Osteoblast (primary cell): ENCODE measurements around the gene ANKRD6. TPM values are rescaled to one million over a fixed set of nuclear protein-coding genes. Genes with fewer than 3 reads are reported as not detected.

ENCODE experiments used
- DNase-seq: peaks from one replicate; pipeline ENCODE4 v3.0.0; 2011; ENCODE audit warnings: low spot score, mixed read lengths; ENCODE audit not compliant: insufficient read length; ENCODE audit errors: missing footprints
- H2AFZ ChIP-seq: 2 replicates; pipeline ENCODE4 v1.6.0; 2011; ENCODE audit warnings: mild to moderate bottlenecking, low read length
- H3K27ac ChIP-seq: 2 replicates; pipeline ENCODE4 v1.5.1; 2011; ENCODE audit warnings: mild to moderate bottlenecking, low read depth, low read length, moderate library complexity
- H3K27me3 ChIP-seq: 2 replicates; pipeline ENCODE4 v1.6.0; 2012; ENCODE audit warnings: mild to moderate bottlenecking, control low read depth, inconsistent platforms, low read length, moderate library complexity; ENCODE audit not compliant: insufficient read depth
- H3K36me3 ChIP-seq: 2 replicates; pipeline ENCODE4 v1.5.1; 2011; ENCODE audit warnings: mild to moderate bottlenecking, low read length, control low read depth, moderate library complexity; ENCODE audit not compliant: insufficient read depth
- H3K4me1 ChIP-seq: 2 replicates; pipeline ENCODE4 v1.5.1; 2011; ENCODE audit warnings: mild to moderate bottlenecking, low read length, control low read depth, moderate library complexity; ENCODE audit not compliant: insufficient read depth
- H3K4me2 ChIP-seq: 2 replicates; pipeline ENCODE4 v1.6.0; 2011; ENCODE audit warnings: mild to moderate bottlenecking, low read length; ENCODE audit not compliant: insufficient read depth
- H3K4me3 ChIP-seq: fragments of 200-600 bp; sonication (generic); 3 replicates; pipeline ENCODE4 v1.5.1; 2012; ENCODE audit warnings: mild to moderate bottlenecking, low read length, inconsistent platforms; ENCODE audit not compliant: insufficient read depth
- H3K79me2 ChIP-seq: 2 replicates; pipeline ENCODE4 v1.6.0; 2012; ENCODE audit warnings: mild to moderate bottlenecking, low read length, control low read depth, inconsistent platforms; ENCODE audit not compliant: insufficient read depth
- H3K9me3 ChIP-seq: 2 replicates; pipeline ENCODE4 v1.5.1; 2011; ENCODE audit warnings: low read depth, low read length, control low read depth
- H4K20me1 ChIP-seq: 2 replicates; pipeline ENCODE4 v1.6.0; 2012; ENCODE audit warnings: mild to moderate bottlenecking, low read length, control low read depth; ENCODE audit not compliant: insufficient read depth
- total RNA-seq: library from RNA; depleted of rRNA; stranded (reverse); fragments of >200 nt; gene quantifications from 2 replicates; pipeline ENCODE4 v1.2.3, GENCODE V29; 2012
- TF ChIP-seq, protein P1 (sequence below): IDR thresholded peaks from 2 replicates; pipeline ENCODE4 v1.5.1; 2011; ENCODE audit warnings: mild to moderate bottlenecking, low read depth, low read length, moderate library complexity; ENCODE audit errors: extremely low read depth

The ANKRD6 gene
- total RNA-seq, 1 donor = 11.2 TPM

DNA sequence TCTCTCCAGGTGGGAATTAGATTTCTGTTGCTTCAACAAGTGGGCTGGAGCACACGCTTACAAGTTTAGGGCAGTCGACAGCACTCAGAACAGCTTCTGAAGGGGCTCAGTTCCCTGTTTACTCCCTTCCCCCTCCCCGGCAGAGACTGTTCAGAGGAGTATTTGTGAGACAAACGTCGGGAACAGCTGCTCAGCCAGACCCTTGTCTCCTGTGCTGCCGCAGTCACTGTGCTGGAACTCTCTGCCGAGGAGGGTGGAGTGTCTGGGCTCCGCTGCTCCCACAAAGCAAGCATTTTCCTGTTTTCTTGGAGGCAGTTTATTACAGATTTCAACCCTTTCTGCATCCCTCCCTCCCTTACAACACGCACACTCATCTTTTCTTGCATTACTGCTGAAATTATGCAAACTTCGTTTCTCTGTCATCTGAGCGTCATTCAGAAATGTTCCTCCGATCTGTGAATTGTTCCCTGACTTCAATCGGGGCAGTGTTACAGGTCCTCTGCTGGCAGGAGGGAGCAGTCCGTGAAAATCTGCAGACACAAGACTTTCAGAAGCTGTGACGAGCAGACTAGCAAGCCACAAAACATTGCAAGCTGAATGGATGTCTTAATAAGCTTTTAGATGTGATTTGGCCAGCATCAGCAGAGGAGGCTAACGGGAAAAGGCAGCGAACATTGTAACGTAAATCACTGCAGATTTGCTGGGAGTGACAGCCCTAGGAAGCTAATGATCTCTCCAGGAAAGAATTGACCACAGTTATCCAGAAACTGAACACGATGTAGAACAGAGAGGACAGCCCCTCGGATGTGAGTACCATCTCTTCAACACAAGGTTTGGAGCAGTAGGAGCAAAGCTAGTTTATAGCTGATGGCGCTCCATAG, 129.4 kb downstream of the ANKRD6 start:
- H3K4me3 ChIP-seq = no peak overlapping the region
- no peak overlapping the region for H2AFZ ChIP-seq
- H3K36me3 ChIP-seq = no peaks in the 10 kb centered on the region
- no peaks in the 10 kb centered on the region for H3K9me3 ChIP-seq
- no peaks in the 10 kb centered on the region for H3K79me2 ChIP-seq
- no peak for DNase-seq
- no peaks in the 10 kb centered on the region for H4K20me1 ChIP-seq
- H3K27ac ChIP-seq = no peak overlapping the region
- TF ChIP-seq, protein P1, sequence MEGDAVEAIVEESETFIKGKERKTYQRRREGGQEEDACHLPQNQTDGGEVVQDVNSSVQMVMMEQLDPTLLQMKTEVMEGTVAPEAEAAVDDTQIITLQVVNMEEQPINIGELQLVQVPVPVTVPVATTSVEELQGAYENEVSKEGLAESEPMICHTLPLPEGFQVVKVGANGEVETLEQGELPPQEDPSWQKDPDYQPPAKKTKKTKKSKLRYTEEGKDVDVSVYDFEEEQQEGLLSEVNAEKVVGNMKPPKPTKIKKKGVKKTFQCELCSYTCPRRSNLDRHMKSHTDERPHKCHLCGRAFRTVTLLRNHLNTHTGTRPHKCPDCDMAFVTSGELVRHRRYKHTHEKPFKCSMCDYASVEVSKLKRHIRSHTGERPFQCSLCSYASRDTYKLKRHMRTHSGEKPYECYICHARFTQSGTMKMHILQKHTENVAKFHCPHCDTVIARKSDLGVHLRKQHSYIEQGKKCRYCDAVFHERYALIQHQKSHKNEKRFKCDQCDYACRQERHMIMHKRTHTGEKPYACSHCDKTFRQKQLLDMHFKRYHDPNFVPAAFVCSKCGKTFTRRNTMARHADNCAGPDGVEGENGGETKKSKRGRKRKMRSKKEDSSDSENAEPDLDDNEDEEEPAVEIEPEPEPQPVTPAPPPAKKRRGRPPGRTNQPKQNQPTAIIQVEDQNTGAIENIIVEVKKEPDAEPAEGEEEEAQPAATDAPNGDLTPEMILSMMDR = no peak
- no peaks in the 10 kb centered on the region for H3K4me1 ChIP-seq
- H3K4me2 ChIP-seq = no peak overlapping the region
- peaks cover 13% of the 10 kb centered on the region for H3K27me3 ChIP-seq

DNA sequence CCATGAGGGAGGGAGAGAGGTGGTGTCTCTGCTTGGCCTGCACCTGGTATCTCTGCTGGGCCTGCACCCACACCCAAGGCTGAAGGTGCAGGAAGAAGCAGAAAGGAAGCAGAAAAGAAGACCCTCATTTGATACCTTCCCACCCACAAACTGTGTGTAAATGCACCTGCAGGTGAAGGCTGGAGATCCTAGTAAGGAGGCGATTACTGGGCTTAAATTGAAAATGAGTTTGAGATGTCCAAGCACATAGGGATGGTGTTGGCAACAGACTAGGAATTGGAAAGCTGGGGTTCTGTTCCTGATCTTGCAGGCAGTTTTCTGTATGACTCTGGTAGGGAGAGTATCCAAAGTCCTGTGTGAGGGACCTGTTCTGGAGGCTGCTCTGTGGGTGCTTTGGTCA, 130.9 kb downstream of the ANKRD6 start:
- H3K36me3 ChIP-seq = no peaks in the 10 kb centered on the region
- no peak overlapping the region for H3K4me2 ChIP-seq
- H3K4me1 ChIP-seq = no peaks in the 10 kb centered on the region
- TF ChIP-seq, protein P1 = no peak
- no peak overlapping the region for H2AFZ ChIP-seq
- no peak for DNase-seq
- H3K4me3 ChIP-seq = no peak overlapping the region
- H3K27ac ChIP-seq = no peak overlapping the region
- H3K27me3 ChIP-seq = peaks cover 13% of the 10 kb centered on the region
- no peaks in the 10 kb centered on the region for H3K79me2 ChIP-seq
- H3K9me3 ChIP-seq = no peaks in the 10 kb centered on the region
- H4K20me1 ChIP-seq = no peaks in the 10 kb centered on the region

DNA sequence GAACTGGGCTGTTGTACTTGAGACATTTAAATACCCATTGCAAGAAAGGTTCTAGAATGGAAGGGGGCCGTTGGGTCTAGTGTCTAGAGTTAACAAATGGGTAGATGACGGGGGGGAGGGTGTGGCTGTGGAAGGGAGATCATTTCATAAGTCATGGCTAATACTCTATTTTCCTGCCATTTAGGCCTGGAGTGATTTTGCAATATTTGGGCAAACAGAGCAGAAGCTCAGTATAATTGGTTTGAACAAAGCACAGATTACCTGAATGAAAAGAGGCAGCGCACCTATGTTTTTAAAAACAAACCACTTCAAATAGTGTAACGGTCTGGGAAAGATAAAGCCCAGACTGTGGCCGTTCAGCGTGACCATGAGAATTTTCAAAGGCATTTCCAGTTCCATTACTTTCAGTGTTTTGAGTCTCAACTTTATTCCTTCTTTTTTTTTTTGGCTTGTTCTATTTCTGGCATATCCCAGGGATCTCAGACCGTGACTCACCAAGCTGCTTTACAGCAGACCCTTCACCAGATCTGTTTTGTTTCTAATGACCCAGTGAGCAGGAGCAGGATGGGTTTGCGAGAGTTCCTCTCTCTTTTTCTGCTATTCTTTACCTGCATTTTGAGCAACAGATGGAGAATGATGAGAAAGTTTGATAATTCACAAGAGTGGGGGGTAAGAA, 131.9 kb downstream of the ANKRD6 start:
- H3K4me2 ChIP-seq = no peak overlapping the region
- TF ChIP-seq, protein P1 = no peak

More for the DNA sequence above, 131.9 kb downstream of the ANKRD6 start:
- Histone ChIP-seq H3K27me3 (peaks cover 13% of the 10 kb centered on the region), H3K79me2 (no peaks in the 10 kb centered on the region), H3K36me3 (no peaks in the 10 kb centered on the region), H3K9me3 (no peaks in the 10 kb centered on the region), H4K20me1 (no peaks in the 10 kb centered on the region), H3K4me1 (no peaks in the 10 kb centered on the region), H3K27ac (no peak overlapping the region), H3K4me3 (no peak overlapping the region), H2AFZ (no peak overlapping the region)
- no peak for DNase-seq
